Naive thymus-derived CD8-positive, alpha-beta T cell (primary cell): Measurements from ENCODE around the gene CLEC7A. TPM values are rescaled to one million over a fixed set of nuclear protein-coding genes. Genes with fewer than 3 reads are reported as not detected.
A peak's percentile ranks its signal among the peaks of the same experiment; 100 is the strongest.

Source experiments
- ATAC-seq, 2 donors: fragments of 150-1000 bp; cut with Tn5 transposase in 1 of 2; sonication (Bioruptor Pico), chemical (Tn5 transposase) in 1 of 2; 1 replicate in 1 of 2; 2 replicates in 1 of 2; pipeline ENCODE4 v1.10.0; 2021; ENCODE audit warnings: mild to moderate bottlenecking in 2 of 2, moderate library complexity in 2 of 2
- POLR2A ChIA-PET: fragments of 350-600 bp; sonication (Branson Sonifier 250); formaldehyde crosslinking; loops from one replicate; lab custom pipeline; 2021; ENCODE audit warnings: antibody characterized with exemption; lab: Charles Lee
- DNase-seq, 10 donors: peaks; one replicate each; pipeline versions ENCODE4 v3.0.0 to v3.0.0-alpha.2; 2020 to 2022
- H3K27ac Mint-ChIP-seq, 10 donors: one replicate each; pipeline ENCODE4 v1.8.0; 2020 to 2022; ENCODE audit warnings: mild to moderate bottlenecking in 10 of 10, mixed read lengths in 10 of 10, moderate library complexity in 4 of 10, inconsistent platforms in 1 of 10
- H3K27me3 Mint-ChIP-seq, 5 donors: one replicate each; pipeline ENCODE4 v1.8.0; 2021 to 2022; ENCODE audit warnings: mixed read lengths in 5 of 5
- H3K36me3 Mint-ChIP-seq, 3 donors: one replicate each; pipeline ENCODE4 v1.8.0; 2020 to 2022; ENCODE audit warnings: mixed read lengths in 3 of 3, mild to moderate bottlenecking in 2 of 3, inconsistent platforms in 1 of 3
- H3K4me1 Mint-ChIP-seq, 4 donors: one replicate each; pipeline ENCODE4 v1.8.0; 2021 to 2022; ENCODE audit warnings: mixed read lengths in 4 of 4
- H3K4me3 Mint-ChIP-seq, 10 donors: one replicate each; pipeline ENCODE4 v1.8.0; 2020 to 2022; ENCODE audit warnings: mild to moderate bottlenecking in 10 of 10, mixed read lengths in 10 of 10, moderate library complexity in 6 of 10, inconsistent platforms in 1 of 10
- H3K9me3 Mint-ChIP-seq, 9 donors: one replicate each; pipeline ENCODE4 v1.8.0; 2020 to 2022; ENCODE audit warnings: mixed read lengths in 9 of 9, mild to moderate bottlenecking in 3 of 9, inconsistent platforms in 1 of 9, moderate library complexity in 1 of 9
- polyA plus RNA-seq, 3 donors: library from polyadenylated mRNA; unstranded; fragments of 300-500 nt; fragmentation: Illumina TruSeq; gene quantifications; one replicate each; pipeline ENCODE4 v1.2.3, GENCODE V29; 2021
- total RNA-seq, 8 experiments: library from RNA in 2 of 8; stranded (reverse) in 2 of 8; gene quantifications; one replicate each; pipeline ENCODE4 v1.2.3 and lab custom pipeline; 2021 to 2026

Gene CLEC7A
- total and polyA plus RNA-seq, 5 experiments from 2014 or later, result 0.44 TPM; not detected in 4

DNA sequence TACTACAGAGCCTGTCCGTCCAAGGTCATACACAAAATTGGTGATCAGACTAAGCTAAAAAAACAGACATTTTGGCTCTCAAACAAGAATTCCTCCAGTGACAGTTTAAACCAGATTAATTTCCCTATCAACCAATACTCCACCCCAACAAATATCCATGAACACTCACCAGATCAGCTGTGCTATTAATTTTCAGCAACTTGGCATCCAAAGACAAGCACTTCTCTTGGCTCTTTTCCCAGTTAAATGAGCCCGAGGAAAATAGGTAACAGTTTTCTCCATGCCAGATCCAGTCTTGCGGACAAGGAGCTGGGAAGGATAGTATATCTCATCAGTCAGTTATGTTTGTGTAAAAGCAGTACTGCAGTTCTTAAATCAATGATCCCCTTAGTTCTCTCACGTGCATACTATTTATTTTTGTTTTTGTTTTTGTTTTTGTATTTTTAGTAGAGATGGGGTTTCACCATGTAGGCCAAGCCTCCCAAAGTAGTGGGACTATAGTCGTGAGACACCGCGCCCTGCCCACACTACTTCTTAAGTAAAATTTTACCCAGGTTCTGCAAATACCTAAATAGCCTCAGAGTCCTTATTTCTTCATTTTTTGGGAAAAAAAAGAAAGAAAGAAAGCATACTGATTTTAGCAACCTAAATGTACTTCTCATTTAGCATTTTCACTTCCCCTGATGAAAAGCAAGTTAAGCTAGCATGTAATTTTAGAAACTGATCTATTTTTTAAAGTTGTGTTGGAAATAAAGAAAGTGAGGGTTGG, 30.8 kb upstream of the CLEC7A start:
- no peaks in the 10 kb centered on the region for H3K9me3 Mint-ChIP-seq
- DNase-seq, result no peak
- no peak overlapping the region for H3K4me3 Mint-ChIP-seq
- H3K27me3 Mint-ChIP-seq, result peaks cover 0 to 3% (median 0%) of the 10 kb centered on the region in 5 donors
- H3K27ac Mint-ChIP-seq, result peak overlapping the region in 1 of 10 donors; percentile 54
- ATAC-seq, result no peak
- H3K36me3 Mint-ChIP-seq, result no peaks in the 10 kb centered on the region
- peaks cover 0 to 11% (median 0%) of the 10 kb centered on the region in 4 donors for H3K4me1 Mint-ChIP-seq
- POLR2A ChIA-PET, result no interaction called here

DNA sequence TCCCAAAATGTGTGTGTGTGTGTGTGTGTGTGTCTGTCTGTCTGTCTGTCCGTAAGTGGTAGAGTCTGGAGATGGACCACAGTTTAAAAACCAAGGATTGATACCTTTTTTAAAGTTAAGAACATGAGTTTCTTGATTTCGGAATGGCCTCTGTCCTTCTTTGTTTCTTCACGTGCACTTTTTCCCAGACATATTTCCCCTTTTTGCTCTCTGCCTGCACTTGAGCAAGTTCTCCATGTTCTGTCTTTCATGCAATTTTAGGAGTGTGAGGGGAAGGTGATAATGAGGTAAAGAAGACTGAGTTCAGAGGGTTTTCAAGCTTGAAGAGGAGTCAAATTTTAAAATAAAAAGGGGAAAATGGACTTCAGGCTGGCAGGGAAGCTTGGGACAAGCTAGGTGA, 29.3 kb upstream of the CLEC7A start:
- H3K4me1 Mint-ChIP-seq, result peaks cover 0 to 11% (median 0%) of the 10 kb centered on the region in 4 donors
- peaks cover 0 to 2% (median 0%) of the 10 kb centered on the region in 5 donors for H3K27me3 Mint-ChIP-seq
- no peak for ATAC-seq
- no peak overlapping the region for H3K4me3 Mint-ChIP-seq
- H3K27ac Mint-ChIP-seq, result no peak overlapping the region
- POLR2A ChIA-PET, result no interaction called here
- DNase-seq, result no peak
- no peaks in the 10 kb centered on the region for H3K36me3 Mint-ChIP-seq
- no peaks in the 10 kb centered on the region for H3K9me3 Mint-ChIP-seq

DNA sequence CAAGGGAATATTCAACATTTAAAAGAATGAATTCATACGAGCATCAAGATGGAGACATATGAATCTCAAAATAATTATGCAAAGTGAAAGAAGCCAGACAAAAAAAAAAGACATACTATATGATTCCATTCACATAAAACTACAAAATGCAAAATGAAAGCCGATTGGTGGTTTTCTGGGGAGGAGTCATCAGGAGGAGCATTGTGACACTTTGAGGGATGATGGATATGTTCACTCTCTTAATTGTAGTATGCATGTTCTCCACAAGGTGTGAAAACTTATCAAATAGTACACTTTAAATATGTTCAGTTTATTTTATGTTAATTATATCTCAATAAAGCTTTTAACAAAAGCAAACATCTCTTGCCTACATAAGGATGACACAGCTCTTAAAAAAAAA, 28.4 kb upstream of the CLEC7A start:
- Mint-ChIP-seq H3K27me3 (peaks cover 0 to 2% (median 0%) of the 10 kb centered on the region in 5 donors), H3K9me3 (no peaks in the 10 kb centered on the region), H3K4me3 (no peak overlapping the region), H3K36me3 (no peaks in the 10 kb centered on the region), H3K27ac (no peak overlapping the region), H3K4me1 (peaks cover 4 to 15% (median 6%) of the 10 kb centered on the region in 4 donors)
- POLR2A ChIA-PET, result no interaction called here
- DNase-seq (no peak), ATAC-seq (peak in 1 of 2 donors; percentile 44)

DNA sequence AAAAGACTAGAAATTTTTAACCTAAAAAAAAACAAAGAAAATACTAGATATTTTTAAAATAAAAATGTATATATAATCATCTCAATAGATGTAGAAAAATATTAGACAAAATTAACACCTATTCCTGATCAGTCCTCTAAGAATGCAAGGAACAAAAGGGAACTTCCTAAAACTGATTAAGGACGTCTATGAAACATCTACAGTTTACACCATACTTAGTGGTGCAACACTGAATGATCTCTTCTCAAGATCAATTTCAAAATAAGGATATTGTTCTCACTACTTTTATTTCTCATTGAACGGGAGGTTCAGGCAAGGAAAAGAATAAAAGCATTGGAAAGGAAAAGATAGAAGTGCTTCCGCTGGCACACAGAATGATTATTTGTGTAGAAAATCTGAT, 26.0 kb upstream of the CLEC7A start:
- peaks cover 4 to 14% (median 10%) of the 10 kb centered on the region in 4 donors for H3K4me1 Mint-ChIP-seq
- H3K9me3 Mint-ChIP-seq, result no peaks in the 10 kb centered on the region
- H3K27ac Mint-ChIP-seq, result no peak overlapping the region
- ATAC-seq, result no peak
- POLR2A ChIA-PET, result no interaction called here
- no peak overlapping the region for H3K4me3 Mint-ChIP-seq
- DNase-seq, result no peak
- H3K36me3 Mint-ChIP-seq, result no peaks in the 10 kb centered on the region
- H3K27me3 Mint-ChIP-seq, result peaks cover 0 to 3% (median 0%) of the 10 kb centered on the region in 5 donors

GRCh38 chr12:10154145-10154496, 24.1 kb upstream of the CLEC7A start:
- ATAC-seq (no peak), DNase-seq (peak in 1 of 10 donors; percentile 7)
- peaks cover 4 to 11% (median 9%) of the 10 kb centered on the region in 4 donors for H3K4me1 Mint-ChIP-seq
- no peaks in the 10 kb centered on the region for H3K36me3 Mint-ChIP-seq
- H3K27ac Mint-ChIP-seq, result peak overlapping the region in 6 of 10 donors; percentile 35 to 92 (median 90)
- no peaks in the 10 kb centered on the region for H3K9me3 Mint-ChIP-seq
- peak overlapping the region; percentile 88 to 97 (median 92) for H3K4me3 Mint-ChIP-seq
- peaks cover 0 to 3% (median 0%) of the 10 kb centered on the region in 5 donors for H3K27me3 Mint-ChIP-seq
- POLR2A ChIA-PET, result no interaction called here

DNA sequence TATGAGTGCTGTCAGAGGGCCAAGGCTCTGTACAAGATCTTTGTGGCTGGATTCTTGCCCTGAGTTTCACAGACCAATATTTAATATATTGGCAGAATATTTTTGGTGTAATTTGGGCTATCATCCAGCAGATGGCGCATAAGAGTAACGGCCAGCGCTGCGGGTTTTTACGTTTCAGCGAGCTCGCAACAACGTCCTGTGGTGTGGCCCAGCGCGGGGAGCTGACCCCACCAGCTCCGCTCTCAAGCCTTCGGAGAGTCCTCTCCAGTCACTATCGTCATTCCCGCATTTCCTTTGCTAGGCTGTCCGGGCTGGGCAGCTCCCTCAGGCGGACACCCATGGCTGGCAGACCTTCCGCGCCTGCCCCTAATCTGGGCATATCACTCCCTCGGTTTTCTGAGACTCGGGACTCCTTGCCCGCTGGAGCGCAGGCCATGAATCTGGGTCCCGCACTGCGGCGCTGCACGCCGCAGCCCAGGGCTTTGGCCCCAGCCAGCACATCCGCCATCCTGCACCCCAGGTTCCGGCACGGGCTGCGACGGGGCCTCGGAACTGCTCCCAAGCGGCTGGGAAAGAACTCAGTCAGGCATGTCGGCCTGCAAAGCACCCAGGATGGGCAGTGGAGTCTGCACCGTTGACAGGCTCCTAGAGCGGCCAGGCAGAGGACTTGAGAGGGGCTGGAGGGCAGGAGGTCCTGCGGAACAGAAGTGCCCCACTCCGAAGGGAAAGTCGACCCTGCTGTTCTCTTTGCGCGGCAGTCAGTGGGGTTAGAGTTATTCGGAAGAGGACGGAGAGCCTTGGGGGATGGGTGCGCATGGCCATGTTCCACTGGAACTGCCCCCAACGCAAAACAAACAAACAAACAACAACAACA, 23.5 kb upstream of the CLEC7A start:
- ATAC-seq (peak; percentile 78 to 90), DNase-seq (peak; percentile 23 to 79 (median 56))
- H3K9me3 Mint-ChIP-seq, result no peaks in the 10 kb centered on the region
- no peaks in the 10 kb centered on the region for H3K36me3 Mint-ChIP-seq
- peaks cover 0 to 3% (median 0%) of the 10 kb centered on the region in 5 donors for H3K27me3 Mint-ChIP-seq
- peak overlapping the region; percentile 88 to 97 (median 92) for H3K4me3 Mint-ChIP-seq
- H3K4me1 Mint-ChIP-seq, result peaks cover 4 to 11% (median 9%) of the 10 kb centered on the region in 4 donors
- peak overlapping the region; percentile 35 to 94 (median 90) for H3K27ac Mint-ChIP-seq
- POLR2A ChIA-PET, result no interaction called here

DNA sequence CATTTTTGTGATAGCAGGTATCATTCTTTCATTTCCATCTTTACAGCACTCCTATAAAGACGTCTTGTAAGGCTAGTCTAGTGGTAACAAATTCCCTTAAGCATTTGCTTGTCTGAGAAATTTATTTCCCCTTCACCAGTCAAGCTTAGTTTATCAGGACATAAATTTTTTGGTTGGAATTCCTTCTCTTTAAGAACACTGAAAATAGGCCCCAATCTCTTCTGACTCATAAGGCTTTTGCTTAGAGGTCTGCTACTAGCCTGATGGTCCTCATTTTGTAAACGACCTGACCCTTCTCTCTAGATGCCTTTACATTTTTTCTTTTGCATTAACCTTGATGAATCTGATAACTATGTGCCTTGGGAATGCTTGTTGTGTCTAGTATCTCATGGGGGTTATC, 21.6 kb upstream of the CLEC7A start:
- POLR2A ChIA-PET, result no interaction called here
- H3K4me3 Mint-ChIP-seq, result no peak overlapping the region
- DNase-seq (no peak), ATAC-seq (no peak)
- H3K4me1 Mint-ChIP-seq, result peaks cover 4 to 11% (median 9%) of the 10 kb centered on the region in 4 donors
- no peaks in the 10 kb centered on the region for H3K36me3 Mint-ChIP-seq
- no peaks in the 10 kb centered on the region for H3K9me3 Mint-ChIP-seq
- H3K27me3 Mint-ChIP-seq, result peaks cover 0 to 3% (median 0%) of the 10 kb centered on the region in 5 donors
- no peak overlapping the region for H3K27ac Mint-ChIP-seq

GRCh38 chr12:10147714-10148403, 17.9 kb upstream of the CLEC7A start:
- Mint-ChIP-seq H3K36me3 (no peaks in the 10 kb centered on the region), H3K4me3 (no peak overlapping the region), H3K9me3 (no peaks in the 10 kb centered on the region), H3K27ac (no peak overlapping the region), H3K27me3 (peaks cover 0 to under 1% (median 0%) of the 10 kb centered on the region in 5 donors), H3K4me1 (peaks cover 0 to under 1% (median under 1%) of the 10 kb centered on the region in 4 donors)
- no peak for ATAC-seq
- POLR2A ChIA-PET, result no interaction called here
- no peak for DNase-seq

GRCh38 chr12:10142976-10143589, 13.1 kb upstream of the CLEC7A start:
- Mint-ChIP-seq H3K27me3 (peaks cover 0 to 3% (median 0%) of the 10 kb centered on the region in 5 donors), H3K4me3 (no peak overlapping the region), H3K9me3 (no peaks in the 10 kb centered on the region), H3K36me3 (no peaks in the 10 kb centered on the region), H3K4me1 (peaks cover 0 to 2% (median under 1%) of the 10 kb centered on the region in 4 donors), H3K27ac (no peak overlapping the region)
- no peak for ATAC-seq
- POLR2A ChIA-PET, result no interaction called here
- DNase-seq, result no peak

- Mint-ChIP-seq H3K27ac (peak overlapping the region in 1 of 10 donors; percentile 40), H3K9me3 (no peaks in the 10 kb centered on the region), H3K4me3 (no peak overlapping the region), H3K4me1 (peaks cover 0 to 2% (median under 1%) of the 10 kb centered on the region in 4 donors), H3K27me3 (peaks cover 0 to 7% (median 0%) of the 10 kb centered on the region in 5 donors), H3K36me3 (no peaks in the 10 kb centered on the region)
- POLR2A ChIA-PET, result no interaction called here
- ATAC-seq, result peak in 1 of 2 donors; percentile 38
- peak in 9 of 10 donors; percentile 11 to 64 (median 42) for DNase-seq
Measured at GRCh38 chr12:10140001-10140400, 10.0 kb upstream of the CLEC7A start.

GRCh38 chr12:10136637-10137205, 6.7 kb upstream of the CLEC7A start:
- H3K4me1 Mint-ChIP-seq, result peaks cover 0 to 2% (median under 1%) of the 10 kb centered on the region in 4 donors
- no peak for ATAC-seq
- DNase-seq, result no peak
- no peak overlapping the region for H3K27ac Mint-ChIP-seq
- no peaks in the 10 kb centered on the region for H3K36me3 Mint-ChIP-seq
- no peak overlapping the region for H3K4me3 Mint-ChIP-seq
- peaks cover 0 to 18% (median 0%) of the 10 kb centered on the region in 5 donors for H3K27me3 Mint-ChIP-seq
- H3K9me3 Mint-ChIP-seq, result no peaks in the 10 kb centered on the region
- POLR2A ChIA-PET, result no interaction called here

DNA sequence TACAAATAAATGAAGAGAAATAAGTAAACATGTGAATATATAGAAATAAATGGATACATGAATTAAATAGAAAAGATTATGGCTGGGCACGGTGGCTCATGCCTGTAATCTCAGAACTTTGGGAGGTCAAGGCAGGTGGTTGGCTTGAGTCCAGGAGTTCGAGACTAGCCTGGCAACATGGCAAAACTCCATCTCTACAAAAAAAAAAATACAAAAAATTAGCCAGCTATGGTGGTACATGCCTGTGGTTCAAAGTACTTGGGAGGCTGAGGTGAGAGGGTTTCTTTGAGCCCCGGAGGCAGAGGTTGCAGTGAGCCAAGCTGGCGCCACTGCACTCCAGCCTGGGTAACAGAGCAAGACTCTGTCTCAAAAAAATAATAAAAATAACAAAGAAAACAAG, 5.1 kb upstream of the CLEC7A start:
- H3K9me3 Mint-ChIP-seq, result no peaks in the 10 kb centered on the region
- H3K27me3 Mint-ChIP-seq, result peaks cover 0 to 18% (median 0%) of the 10 kb centered on the region in 5 donors
- ATAC-seq, result no peak

More for the DNA sequence above, 5.1 kb upstream of the CLEC7A start:
- POLR2A ChIA-PET, result no interaction called here
- peaks cover 0 to 8% (median 2%) of the 10 kb centered on the region in 4 donors for H3K4me1 Mint-ChIP-seq
- H3K27ac Mint-ChIP-seq, result no peak overlapping the region
- H3K4me3 Mint-ChIP-seq, result no peak overlapping the region
- H3K36me3 Mint-ChIP-seq, result no peaks in the 10 kb centered on the region
- DNase-seq, result no peak
